ENCODE data around the gene SLC16A3.

Gene SLC16A3

GRCh38 chr17:82269882-82270500 lies 41.1 kb downstream of the SLC16A3 start:
- no peak for DNase-seq

DNA sequence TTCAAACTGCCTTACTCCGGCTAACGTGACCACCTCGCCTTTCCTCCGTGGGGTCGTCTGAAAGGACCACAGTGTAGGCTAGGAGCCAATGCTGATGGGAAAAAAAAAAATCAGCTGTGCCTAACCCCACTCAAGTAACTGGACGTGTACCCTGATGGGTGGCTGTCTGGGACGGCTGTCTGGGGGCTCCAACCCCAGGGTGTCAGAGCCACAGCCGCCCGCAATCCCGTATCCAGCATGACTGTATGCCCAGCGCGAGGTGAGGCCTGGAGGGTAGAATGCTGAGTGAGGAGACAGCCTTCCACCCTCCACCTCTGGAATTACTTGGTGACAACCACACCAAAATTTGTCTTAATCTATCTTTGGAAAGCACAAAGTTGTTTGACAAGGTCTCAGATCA lies 41.8 kb downstream of the SLC16A3 start:
- DNase-seq: no peak

- DNase-seq: no peak
Observed at GRCh38 chr17:82271401-82271800, 42.6 kb downstream of the SLC16A3 start.

DNA sequence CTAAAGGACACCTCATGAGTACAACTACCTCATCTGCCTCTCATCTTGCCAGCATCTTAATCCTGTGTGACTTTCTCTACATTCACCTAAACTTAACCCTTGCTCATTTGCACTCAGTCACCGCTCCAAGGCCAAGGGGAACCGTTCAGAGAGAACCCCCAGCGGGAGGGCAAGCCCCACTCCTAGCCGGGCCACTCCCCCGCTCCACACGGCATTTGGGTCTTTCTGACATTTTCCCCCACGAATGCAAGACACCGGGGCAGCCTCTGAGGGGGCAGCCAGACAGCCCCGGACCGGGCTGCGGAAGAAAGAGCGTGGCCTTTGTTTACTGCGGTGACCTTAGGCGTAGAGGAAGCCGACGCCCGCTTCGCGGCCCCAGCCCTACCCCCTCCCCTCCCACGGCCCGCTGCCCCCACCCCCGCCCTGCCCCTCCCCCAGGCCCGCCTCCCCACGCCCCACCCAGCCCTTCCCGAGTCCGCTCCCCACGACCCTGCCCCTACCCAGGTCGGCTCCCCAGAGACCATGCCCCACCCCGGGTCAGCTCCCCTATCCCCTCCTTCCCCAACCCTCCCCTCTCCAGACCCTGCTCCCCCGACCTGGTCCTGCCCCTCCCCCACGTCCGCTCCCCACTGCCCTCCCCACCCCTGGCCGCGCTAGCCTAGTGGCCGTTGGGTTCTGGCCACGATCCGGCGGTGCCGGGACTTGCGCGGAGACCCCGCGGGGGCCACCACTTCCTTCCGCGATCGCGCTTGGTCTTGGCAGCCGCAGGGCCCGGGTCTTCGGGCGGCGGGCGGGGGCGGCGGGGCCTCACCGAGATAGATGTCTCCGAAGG lies 43.9 kb downstream of the SLC16A3 start:
- DNase-seq: peak; percentile 66

DNA sequence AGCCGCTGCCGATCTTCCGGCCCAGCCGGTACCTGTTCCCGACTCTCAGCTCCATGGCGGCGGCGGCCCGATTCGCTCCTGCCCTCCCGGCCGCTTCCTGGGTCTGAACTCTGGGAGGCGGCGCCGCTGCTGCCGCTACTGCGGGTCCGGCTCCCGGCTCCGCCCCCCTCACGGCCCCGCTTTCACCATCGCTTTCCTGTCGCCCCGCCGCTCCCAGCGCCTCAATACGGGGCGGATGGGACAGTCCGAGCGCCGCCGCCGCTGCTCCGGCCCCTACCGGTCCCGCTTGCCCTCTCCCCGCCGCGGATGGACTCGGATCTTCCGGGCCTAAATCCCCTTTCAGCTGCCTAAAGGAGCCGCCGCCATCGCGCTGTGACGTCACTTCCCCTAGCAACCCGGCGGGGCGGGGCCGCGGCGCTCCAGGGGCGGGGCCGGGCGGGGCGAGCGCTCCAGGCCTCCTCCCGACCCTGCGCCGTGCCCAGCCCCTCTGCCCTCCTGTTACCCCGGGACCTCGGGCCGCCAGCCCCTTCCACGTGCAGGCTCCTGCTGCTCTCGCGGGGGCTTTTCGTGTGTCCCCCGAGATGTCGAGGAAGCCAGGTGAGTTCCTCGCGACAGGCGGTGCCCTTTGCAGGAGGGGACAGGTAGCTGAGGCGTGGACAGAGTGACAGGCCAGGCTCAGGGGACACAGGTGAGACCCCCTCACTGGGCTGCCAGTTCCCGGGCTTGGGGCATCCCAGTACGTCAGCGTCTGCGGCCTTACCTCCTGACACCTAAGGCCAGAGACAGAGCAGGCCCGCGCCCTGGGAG lies 44.7 kb downstream of the SLC16A3 start, which contains the start of gene CSNK1D:
CSNK1D (minus strand) TSS at position 374 of the 807 bp plus-strand sequence; CDS start at position 55, 319 bp downstream.
- peak; percentile 97 for DNase-seq

- DNase-seq: no peak
Observed at GRCh38 chr17:82274134-82275020, 45.5 kb downstream of the SLC16A3 start.

GRCh38 chr17:82275326-82275725 lies 46.5 kb downstream of the SLC16A3 start:
- no peak for DNase-seq

DNA sequence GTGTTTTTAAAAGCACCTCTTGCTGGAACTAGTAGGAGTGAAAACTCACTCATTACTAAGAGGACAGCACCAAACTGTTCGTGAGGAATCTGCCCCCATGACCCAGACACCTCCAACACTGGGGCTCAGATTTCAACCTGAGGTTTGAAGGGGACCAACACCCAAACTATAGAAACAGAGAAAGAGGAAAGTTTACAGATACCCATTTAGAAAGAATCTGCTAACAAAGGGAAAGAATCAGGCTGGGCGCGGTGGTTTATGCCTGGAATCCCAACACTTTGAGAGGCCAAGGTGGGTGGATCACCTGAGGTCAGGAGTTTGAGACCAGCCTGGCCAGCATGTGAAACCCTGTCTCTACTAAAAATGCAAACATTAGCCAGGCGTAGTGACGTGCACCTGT lies 48.1 kb downstream of the SLC16A3 start:
- DNase-seq: no peak

DNA sequence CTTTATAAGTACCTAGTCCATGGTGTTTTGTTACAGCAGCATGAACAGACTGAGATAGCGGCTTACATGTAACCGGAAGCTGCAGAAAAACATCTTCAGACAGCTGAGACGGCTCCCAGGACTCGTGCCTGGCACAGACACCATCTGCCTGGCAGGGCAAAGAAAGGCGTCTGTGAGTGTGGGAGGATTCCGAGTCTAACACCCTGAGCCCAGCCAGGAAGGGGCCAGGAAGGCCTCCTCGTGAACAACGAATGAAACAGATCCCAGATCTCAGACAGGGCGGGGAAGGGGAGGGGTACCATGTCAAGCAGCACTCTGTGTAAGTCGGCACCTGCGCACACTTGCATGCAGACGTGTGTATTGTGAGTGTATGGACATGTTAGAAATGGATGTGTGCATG lies 49.0 kb downstream of the SLC16A3 start:
- no peak for DNase-seq

GRCh38 chr17:82278308-82278707 lies 49.5 kb downstream of the SLC16A3 start:
- no peak for DNase-seq

DNA sequence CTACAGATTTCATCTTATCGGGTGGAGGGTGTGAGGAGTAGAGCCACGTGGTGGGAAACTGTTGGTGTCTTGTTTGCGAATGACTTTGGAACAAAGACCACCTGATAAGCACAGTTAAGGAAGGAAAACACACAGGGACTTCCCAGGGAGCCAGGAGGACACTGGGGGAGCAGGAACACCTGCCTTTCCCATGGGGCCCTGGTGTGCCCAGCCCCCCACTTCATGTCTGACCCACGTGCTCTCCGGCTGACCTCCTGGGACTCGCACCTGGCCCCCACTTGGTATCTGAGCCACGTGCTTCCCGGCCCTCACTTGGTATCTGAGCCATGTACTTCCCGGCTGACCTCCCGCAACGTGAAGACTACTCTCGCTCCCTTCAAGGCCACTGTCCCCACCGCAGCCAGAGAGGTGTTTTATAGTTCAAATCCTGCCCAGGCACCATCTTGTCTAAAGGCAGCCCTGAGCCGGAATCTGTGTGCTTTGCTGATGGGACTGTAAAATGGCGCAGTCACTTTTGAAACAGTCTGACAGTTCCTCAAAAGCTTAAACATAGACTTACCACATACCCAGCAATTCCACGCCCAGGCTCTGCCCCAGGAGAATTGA lies 50.0 kb downstream of the SLC16A3 start:
- DNase-seq: no peak

DNA sequence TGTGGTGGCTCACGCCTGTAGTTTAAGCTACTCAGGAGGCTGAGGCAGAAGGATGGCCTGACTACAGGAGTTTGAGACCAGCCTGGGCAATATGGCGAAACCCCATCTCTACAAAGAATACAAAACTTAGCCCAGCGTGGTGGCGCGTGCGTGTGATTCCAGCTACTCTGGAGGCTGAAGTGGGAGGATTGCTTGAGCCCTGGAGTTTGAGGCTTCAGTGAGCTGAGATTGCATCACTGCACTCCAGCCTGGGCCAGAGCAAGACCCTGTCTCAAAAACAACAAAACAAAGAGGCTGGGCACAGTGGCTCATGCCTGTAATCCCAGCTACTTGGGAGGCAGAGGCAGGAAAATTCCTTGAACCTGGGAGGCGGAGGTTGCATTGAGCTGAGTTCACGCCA lies 51.7 kb downstream of the SLC16A3 start:
- DNase-seq: no peak

- no peak for DNase-seq
Observed at GRCh38 chr17:82281076-82281475, 52.2 kb downstream of the SLC16A3 start.

DNA sequence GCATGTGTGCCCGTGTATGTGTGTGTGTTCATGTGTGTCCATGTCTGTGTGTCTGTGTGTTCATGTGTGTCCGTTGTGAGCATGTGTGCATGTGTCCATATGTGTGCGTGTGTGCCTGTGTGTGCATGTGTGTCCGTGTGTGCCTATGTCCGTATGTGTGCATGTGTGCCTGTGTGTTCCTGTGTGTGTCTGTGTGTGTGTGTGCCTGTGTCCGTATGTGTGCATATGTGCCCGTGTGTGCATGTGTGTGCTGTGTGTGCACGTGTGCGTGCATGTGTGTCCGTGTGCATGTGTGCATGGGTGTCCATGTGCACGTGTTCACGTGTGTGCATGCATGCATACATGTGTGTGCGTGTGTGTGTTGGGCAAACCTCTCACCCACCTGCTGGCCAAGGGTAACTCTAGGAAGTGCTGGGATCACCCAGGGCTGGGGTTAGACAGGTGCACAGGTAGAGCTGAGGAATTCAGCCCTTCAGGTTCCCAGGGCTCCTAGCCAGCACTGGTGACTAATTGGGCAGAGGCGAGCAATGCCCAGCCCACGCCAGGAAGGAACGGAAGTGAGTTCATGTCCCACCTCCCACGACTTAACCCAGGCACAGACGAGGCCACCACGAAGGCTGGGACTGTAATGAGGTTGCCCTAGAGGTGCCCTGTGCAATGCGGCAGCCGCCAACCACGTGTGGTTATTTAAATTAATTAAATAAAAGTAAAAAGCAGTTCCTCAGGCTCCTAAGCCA lies 52.8 kb downstream of the SLC16A3 start:
- no peak for DNase-seq

- no peak for DNase-seq
Observed at GRCh38 chr17:82282239-82283207, 53.7 kb downstream of the SLC16A3 start.

- DNase-seq: no peak
Observed at GRCh38 chr17:82283208-82283749, 54.4 kb downstream of the SLC16A3 start.

DNA sequence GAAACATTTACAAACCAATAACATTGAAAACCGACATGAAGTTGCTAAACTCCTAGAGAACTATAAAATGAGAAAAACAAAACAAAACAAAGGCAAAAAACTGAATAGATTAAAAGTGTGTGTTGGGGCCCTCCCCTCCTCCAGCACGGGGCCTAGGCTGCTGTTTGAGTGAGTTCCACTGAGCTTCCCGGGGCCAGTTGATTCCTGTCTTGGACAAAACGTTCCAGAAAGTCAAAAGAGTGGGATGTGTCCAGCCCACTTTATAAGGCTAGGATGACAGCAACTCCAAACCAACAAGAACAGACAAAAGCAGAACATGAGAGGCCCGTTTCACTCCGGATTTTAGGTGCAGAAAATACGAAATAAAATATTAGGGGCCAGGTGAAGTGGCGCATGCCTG lies 56.3 kb downstream of the SLC16A3 start:
- DNase-seq: no peak

DNA sequence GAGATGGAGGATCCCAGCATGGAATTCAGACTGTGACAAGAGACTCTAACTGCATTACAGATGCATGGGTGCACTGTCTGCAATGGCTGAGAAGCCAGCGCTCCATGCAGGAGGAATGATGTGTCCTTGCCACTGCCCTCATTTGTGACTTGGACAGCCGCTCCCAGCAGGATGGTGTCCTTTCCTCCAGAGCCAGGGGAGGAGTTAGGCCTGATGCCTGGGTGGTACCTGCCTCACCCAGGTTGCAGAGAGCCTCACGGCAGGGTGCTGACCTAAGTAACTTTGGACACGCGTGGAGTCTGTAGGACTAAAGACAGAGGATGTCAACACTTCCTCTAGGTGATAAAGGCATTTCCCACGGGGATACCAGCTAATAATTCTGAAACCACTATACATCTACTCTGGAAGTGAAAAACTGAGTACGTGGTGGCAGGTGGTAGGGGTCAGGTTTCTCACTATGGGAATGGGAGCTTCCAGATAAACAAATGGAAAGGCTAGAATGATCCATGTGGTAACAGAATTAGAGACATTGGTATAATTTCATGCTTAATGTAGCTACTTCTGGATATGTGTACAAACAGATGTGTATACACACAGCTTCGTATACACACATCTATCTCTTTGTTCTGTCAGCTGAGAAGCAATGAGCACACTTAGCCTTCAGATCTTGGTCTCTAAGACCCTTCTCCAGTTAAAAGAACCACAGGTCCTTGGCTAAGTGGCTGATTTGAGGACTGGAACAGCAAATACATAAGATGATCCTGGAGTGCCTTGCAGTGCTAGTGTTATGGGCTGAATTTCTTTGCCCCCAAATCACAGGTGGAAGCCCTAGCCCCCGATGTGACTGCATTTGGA lies 58.4 kb downstream of the SLC16A3 start:
- no peak for DNase-seq

All from activated T-cell treated with anti-CD3 and anti-CD28 coated beads, Interleukin-2, amount 50 U/mL, for 1 hour (primary cell).